PFSK-1 (cell line): ENCODE data around the gene MRPL4.

Source experiments
- FOXP2 ChIP-seq: optimal IDR thresholded peaks from 2 replicates; pipeline ENCODE3; 2011; ENCODE audit warnings: borderline replicate concordance, control low read depth, inconsistent platforms; ENCODE audit not compliant: insufficient read depth; ENCODE audit errors: extremely low read length, extremely low read depth
- POLR2AphosphoS5 ChIP-seq: IDR thresholded peaks from 2 replicates; pipeline ENCODE4 v1.6.1; 2012; ENCODE audit warnings: low read depth, mild to moderate bottlenecking, control low read depth, low read length, moderate library complexity
- REST ChIP-seq, 2 experiments: IDR thresholded peaks; 2 replicates each; pipeline versions ENCODE4 v1.6.1 to v1.8.0; 2011 to 2012; ENCODE audit warnings: low read depth in 2 of 2, low read length in 2 of 2, control low read depth in 1 of 2, inconsistent platforms in 1 of 2, mild to moderate bottlenecking in 1 of 2, moderate library complexity in 1 of 2; ENCODE audit not compliant: insufficient read depth in 1 of 2
- SIN3A ChIP-seq: IDR thresholded peaks from 2 replicates; pipeline ENCODE4 v1.6.1; 2012; ENCODE audit warnings: mild to moderate bottlenecking, low read length, moderate library complexity, borderline replicate concordance; ENCODE audit not compliant: insufficient read depth
- TAF1 ChIP-seq: IDR thresholded peaks from 2 replicates; pipeline ENCODE4 v1.6.1; 2012; ENCODE audit warnings: low read length, control low read depth, borderline replicate concordance; ENCODE audit not compliant: insufficient read depth

The MRPL4 gene

GRCh38 chr19:10207026-10207425, 45.0 kb upstream of the MRPL4 start:
- no peak for TF ChIP-seq SIN3A
- no peak for TF ChIP-seq FOXP2
- TF ChIP-seq TAF1, result no peak
- TF ChIP-seq REST (IDR thresholded peaks at IDR 0.05; ENCODE audit: insufficient read depth in 1 of 2, low read depth in 2 of 2, low read length in 2 of 2), result no peak
- no peak for TF ChIP-seq POLR2AphosphoS5

GRCh38 chr19:10209315-10209714, 42.7 kb upstream of the MRPL4 start:
- no peak for TF ChIP-seq FOXP2

GRCh38 chr19:10211061-10211460, 41.0 kb upstream of the MRPL4 start:
- TF ChIP-seq SIN3A, result no peak
- TF ChIP-seq TAF1, result no peak
- no peak for TF ChIP-seq POLR2AphosphoS5
- no peak for TF ChIP-seq FOXP2
- TF ChIP-seq REST (IDR thresholded peaks at IDR 0.05; ENCODE audit: insufficient read depth in 1 of 2, low read depth in 2 of 2, low read length in 2 of 2), result no peak

- TF ChIP-seq TAF1 (no peak), SIN3A (no peak), REST (IDR thresholded peaks at IDR 0.05; ENCODE audit: insufficient read depth in 1 of 2, low read depth in 2 of 2, low read length in 2 of 2) (no peak), FOXP2 (no peak), POLR2AphosphoS5 (no peak)
Measured at GRCh38 chr19:10211691-10212090, 40.3 kb upstream of the MRPL4 start.

- no peak for TF ChIP-seq FOXP2
- TF ChIP-seq TAF1, result no peak
- TF ChIP-seq POLR2AphosphoS5, result no peak
- TF ChIP-seq REST (IDR thresholded peaks at IDR 0.05; ENCODE audit: insufficient read depth in 1 of 2, low read depth in 2 of 2, low read length in 2 of 2), result no peak
- TF ChIP-seq SIN3A, result no peak
Measured at GRCh38 chr19:10214784-10215183, 37.2 kb upstream of the MRPL4 start.
